D721Med (cell line): ENCODE data around the gene KIF3A.

Experiments used
- DNase-seq: peaks from one replicate; pipeline ENCODE4 v3.0.0; 2011; ENCODE audit warnings: low spot score; ENCODE audit not compliant: insufficient read length
- FAIRE-seq: peaks from 2 replicates; lab custom pipeline; 2011; peaks lifted over from hg19 to GRCh38; lab: Jason Lieb, UNC
- CTCF ChIP-seq: IDR thresholded peaks from 2 replicates; pipeline ENCODE4 v1.5.1; 2012; ENCODE audit warnings: mild to moderate bottlenecking, control low read depth; ENCODE audit not compliant: insufficient read depth; ENCODE audit errors: missing control alignments

The KIF3A gene

GRCh38 chr5:132644177-132644576 lies 93.2 kb downstream of the KIF3A start:
- DNase-seq, result no peak
- no peak for TF ChIP-seq CTCF
- no peak for FAIRE-seq
